ENCODE measurements around the gene NEMP1. TPM values are rescaled to one million over a fixed set of nuclear protein-coding genes. Genes with fewer than 3 reads are reported as not detected.

The NEMP1 gene
- total and polyA plus RNA-seq, 2 of the 13 experiments (the other 11 are each of a cell fraction or from before 2014, with no cell fraction given), result 11.4 to 12.9 TPM

DNA sequence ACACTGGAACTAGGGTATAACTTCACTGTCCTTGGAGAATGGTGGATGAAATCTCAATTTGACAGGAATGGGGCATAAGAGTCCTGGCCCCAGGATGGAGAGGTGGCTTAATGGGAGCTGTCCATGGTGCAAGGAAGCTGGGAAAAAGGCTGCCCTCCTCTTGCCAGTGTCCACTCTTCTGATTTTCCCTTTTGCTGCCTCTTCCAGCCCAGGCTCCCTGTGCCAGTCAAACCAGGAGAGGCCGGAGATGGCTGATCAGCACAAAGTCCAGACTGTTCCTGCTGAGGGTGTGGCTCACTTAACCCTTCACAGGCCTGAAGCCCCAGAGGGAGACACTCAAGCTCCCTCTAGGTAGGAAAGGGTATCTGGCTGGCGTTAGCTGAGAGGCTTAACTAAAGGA is 28.7 kb downstream of the NEMP1 start, which contains the start of gene MYO1A (continued):
- TF ChIP-seq PBX3 (CRISPR knock-in tag; IDR thresholded peaks at IDR 0.05; ENCODE audit: borderline replicate concordance) (no peak), ZNF652 (CRISPR knock-in tag; IDR thresholded peaks at IDR 0.05; ENCODE audit: borderline replicate concordance, low read depth) (peak; percentile 97), KAT8 (CRISPR knock-in tag; IDR thresholded peaks at IDR 0.05) (peak; percentile 30; the same call in 1 of the 2 replicates), ZNF562 (CRISPR knock-in tag; IDR thresholded peaks at IDR 0.05; ENCODE audit: borderline replicate concordance) (no peak), ZBTB7A (CRISPR knock-in tag; IDR thresholded peaks at IDR 0.05) (no peak), HOXA5 (CRISPR knock-in tag; IDR thresholded peaks at IDR 0.05) (no peak), ETV6 (CRISPR knock-in tag; conservative IDR thresholded peaks at IDR 0.05) (0 out of 2 replicates have a peak, but pooled peaks have one; percentile 33), ZNF256 (CRISPR knock-in tag; conservative IDR thresholded peaks at IDR 0.05) (no peak), POGZ (CRISPR knock-in tag; IDR thresholded peaks at IDR 0.05) (no peak), ZNF577 (CRISPR knock-in tag; IDR thresholded peaks at IDR 0.05; ENCODE audit: borderline replicate concordance, low read depth) (no peak), ZNF740 (CRISPR knock-in tag; IDR thresholded peaks at IDR 0.05) (no peak), THAP8 (CRISPR knock-in tag; IDR thresholded peaks at IDR 0.05; ENCODE audit: borderline replicate concordance) (no peak), XRCC5 (optimal IDR thresholded peaks at IDR 0.05; ENCODE audit: low read length) (peak; percentile 56), ZMYM3 (CRISPR knock-in tag; IDR thresholded peaks at IDR 0.05) (0 out of 2 replicates have a peak, but pooled peaks have one; percentile 30), FIP1L1 (IDR thresholded peaks at IDR 0.05; ENCODE audit: borderline replicate concordance, insufficient read depth, low read depth, low read length) (no peak), SRSF1 (optimal IDR thresholded peaks at IDR 0.05; ENCODE audit: low read depth, low read length) (no peak), ZNF274 (CRISPR knock-in tag; IDR thresholded peaks at IDR 0.05) (no peak), ETS1 (CRISPR knock-in tag; IDR thresholded peaks at IDR 0.05) (no peak), ELF3 (CRISPR knock-in tag; IDR thresholded peaks at IDR 0.05) (0 out of 2 replicates have a peak, but pooled peaks have one; percentile 25), ZNF44 (CRISPR knock-in tag; IDR thresholded peaks at IDR 0.05) (no peak), ZNF672 (CRISPR knock-in tag; IDR thresholded peaks at IDR 0.05) (no peak), NONO (IDR thresholded peaks at IDR 0.05) (no peak), NONO (CRISPR knock-in tag; conservative IDR thresholded peaks at IDR 0.05) (no peak), ZNF431 (CRISPR knock-in tag; IDR thresholded peaks at IDR 0.05; ENCODE audit: borderline replicate concordance, low read depth) (peak; percentile 46; the same call in 1 of the 2 replicates), GLI4 (CRISPR knock-in tag; IDR thresholded peaks at IDR 0.05; ENCODE audit: borderline replicate concordance) (no peak), PAF1 (CRISPR knock-in tag; IDR thresholded peaks at IDR 0.05) (no peak), HDAC2 (CRISPR knock-in tag; IDR thresholded peaks at IDR 0.05) (0 out of 2 replicates have a peak, but pooled peaks have one; percentile 43), MIER2 (CRISPR knock-in tag; IDR thresholded peaks at IDR 0.05) (peak; percentile 96)
- TF ChIP-seq, protein P1, sequence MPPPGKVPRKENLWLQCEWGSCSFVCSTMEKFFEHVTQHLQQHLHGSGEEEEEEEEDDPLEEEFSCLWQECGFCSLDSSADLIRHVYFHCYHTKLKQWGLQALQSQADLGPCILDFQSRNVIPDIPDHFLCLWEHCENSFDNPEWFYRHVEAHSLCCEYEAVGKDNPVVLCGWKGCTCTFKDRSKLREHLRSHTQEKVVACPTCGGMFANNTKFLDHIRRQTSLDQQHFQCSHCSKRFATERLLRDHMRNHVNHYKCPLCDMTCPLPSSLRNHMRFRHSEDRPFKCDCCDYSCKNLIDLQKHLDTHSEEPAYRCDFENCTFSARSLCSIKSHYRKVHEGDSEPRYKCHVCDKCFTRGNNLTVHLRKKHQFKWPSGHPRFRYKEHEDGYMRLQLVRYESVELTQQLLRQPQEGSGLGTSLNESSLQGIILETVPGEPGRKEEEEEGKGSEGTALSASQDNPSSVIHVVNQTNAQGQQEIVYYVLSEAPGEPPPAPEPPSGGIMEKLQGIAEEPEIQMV (CRISPR knock-in tag; IDR thresholded peaks at IDR 0.05; ENCODE audit: low read depth), result no peak

Data from HepG2 (cell line).